ENCODE results near the gene TNFSF15. TPM values are rescaled to one million over a fixed set of nuclear protein-coding genes. Genes with fewer than 3 reads are reported as not detected.

The TNFSF15 gene
- total RNA-seq, 1 donor from 2014 or later = 3.8 TPM

DNA sequence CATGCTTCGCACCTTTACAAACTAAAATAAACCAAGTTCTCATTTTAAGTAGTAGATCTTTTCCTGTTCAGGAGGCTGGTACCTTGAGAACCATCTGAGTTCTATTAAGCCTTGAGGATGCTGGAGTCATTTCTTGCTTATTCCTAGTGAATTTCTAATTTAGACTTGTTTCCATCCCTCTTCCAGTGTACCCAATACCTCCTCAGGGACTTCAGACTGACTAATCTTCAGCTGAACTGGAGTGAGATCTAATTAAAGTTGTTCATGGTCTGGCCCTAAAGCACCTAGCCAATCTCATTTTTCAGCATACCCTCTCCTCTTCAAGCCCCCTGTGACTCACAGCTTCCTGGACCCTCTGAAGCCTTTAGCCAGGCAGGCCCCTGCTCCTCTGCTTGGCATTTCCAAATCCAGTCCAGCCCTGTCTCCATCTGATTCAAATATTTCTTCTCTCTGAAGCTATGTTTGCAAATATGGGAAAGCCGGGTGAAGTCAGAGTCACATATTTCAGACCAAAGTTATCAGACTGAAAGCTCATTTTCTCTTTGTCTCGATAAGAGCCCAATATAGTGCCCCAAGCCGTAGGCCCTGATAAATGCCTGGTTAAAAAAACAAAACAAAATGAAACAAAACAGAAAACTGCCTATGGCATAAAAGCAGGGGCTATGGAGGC is 19.4 kb upstream of the TNFSF15 start:
- intact Hi-C loops (cut with micrococcal nuclease) = no loop called here

GRCh38 chr9:114824110-114824509 is 18.3 kb upstream of the TNFSF15 start:
- intact Hi-C loops (cut with micrococcal nuclease) = no loop called here

- intact Hi-C loops (cut with micrococcal nuclease) = no loop called here
These were observed 17.6 kb upstream of the TNFSF15 start for GRCh38 chr9:114823441-114823840.

DNA sequence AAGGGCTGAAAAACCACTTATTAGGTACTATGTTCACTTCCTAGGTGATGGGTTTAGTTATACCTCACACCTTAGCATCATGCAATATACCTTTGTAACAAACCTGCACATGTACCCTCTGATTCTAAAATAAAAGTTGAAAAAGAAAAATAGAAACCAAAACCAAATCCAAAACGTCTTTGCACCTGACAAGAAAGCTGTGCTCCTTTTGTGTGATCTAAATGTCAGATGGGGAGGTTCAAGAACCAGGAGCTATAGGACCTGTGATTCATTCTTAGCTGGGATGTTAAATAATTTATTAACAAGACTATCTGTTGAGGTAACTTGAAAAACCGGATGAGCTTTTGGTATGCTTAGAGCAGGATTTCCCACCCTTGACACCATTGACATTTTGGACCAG is 16.9 kb upstream of the TNFSF15 start:
- intact Hi-C loops (cut with micrococcal nuclease) = no loop called here

- intact Hi-C loops (cut with micrococcal nuclease) = no loop called here
These were observed 15.1 kb upstream of the TNFSF15 start for GRCh38 chr9:114820776-114821501.

DNA sequence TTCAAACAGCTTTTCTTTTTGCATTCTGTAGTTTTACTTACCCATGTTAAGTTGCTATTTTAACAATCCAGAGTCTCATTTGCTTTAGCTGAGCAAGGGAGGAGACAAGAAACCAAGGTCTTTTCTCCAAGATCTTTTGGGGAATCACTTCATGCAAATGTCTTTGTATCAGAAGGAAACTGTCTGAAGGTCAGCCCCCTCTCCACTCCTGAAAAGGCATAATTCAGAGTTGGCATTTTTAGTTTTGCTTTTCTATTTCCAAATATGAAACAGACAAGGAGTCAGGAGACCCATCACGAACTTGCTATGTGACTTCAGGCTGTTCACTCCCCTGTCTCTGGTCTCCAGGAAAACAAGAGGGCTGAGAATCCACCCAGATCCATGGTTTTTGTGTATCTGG is 12.3 kb upstream of the TNFSF15 start:
- intact Hi-C loops (cut with micrococcal nuclease) = no loop called here

DNA sequence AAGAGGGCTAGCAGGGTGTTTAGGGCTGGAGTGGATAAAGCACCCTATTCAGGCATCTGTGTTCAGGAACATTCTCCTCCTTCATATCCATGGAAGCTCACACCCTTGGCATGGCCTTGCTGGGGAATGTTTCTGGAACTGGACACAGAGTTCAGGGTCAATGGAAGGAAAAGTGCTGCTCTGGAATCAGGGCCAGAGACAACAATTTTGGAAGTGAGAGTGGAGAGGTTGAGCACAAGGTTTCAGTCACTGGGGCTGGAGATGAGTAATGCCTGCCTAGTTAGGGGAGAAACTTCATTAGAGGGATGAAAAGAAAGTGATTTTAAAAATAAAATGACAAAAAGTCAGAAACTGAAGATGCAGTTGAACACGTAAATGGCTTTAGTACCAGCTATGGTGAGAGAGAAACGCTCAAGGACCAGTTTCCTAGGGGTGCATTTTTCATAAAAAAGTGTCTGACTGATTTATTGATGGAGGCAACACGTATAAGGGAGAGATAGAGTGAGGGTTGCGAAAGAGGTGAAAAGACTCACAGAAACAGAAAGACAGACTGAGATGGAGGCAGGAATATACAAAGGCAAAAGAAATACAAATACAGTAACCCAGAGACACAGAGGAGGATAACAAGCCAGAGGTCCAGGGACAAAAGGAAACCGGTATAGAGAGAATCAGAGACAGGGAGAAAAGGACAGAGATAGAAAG is 8.0 kb upstream of the TNFSF15 start:
- intact Hi-C loops (cut with micrococcal nuclease) = no loop called here

- intact Hi-C loops (cut with micrococcal nuclease) = no loop called here
These were observed 6.3 kb upstream of the TNFSF15 start for GRCh38 chr9:114811966-114812636.

- intact Hi-C loops (cut with micrococcal nuclease) = no loop called here
These were observed 5.5 kb upstream of the TNFSF15 start for GRCh38 chr9:114811301-114811700.

DNA sequence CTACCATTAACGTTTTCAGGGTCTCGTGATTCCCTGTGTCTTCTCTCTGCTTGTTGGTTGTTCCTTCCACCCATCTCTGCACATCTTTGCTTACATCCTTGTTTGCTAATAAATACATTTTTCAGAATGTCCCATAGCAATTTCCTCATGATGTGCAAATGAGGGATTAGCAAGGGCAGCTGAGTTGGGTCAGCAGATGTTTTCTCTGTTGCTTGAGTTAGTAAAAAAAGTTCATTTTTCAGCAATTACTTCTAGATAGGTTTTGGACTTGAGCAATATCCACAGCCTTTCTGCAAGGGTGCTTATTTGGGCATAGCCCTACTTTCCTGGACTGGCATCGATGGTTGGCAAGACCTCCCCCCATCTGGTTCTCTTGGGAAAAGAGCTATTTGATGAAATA is 4.8 kb upstream of the TNFSF15 start:
- intact Hi-C loops (cut with micrococcal nuclease) = no loop called here

GRCh38 chr9:114806526-114806900 is 674 bp upstream of the TNFSF15 start:
- intact Hi-C loops (cut with micrococcal nuclease) = loop anchor here (1.0 to 2.0 kb wide), 5 partner anchors 30 to 208 kb away; partner anchors contain the start of gene TEX48

DNA sequence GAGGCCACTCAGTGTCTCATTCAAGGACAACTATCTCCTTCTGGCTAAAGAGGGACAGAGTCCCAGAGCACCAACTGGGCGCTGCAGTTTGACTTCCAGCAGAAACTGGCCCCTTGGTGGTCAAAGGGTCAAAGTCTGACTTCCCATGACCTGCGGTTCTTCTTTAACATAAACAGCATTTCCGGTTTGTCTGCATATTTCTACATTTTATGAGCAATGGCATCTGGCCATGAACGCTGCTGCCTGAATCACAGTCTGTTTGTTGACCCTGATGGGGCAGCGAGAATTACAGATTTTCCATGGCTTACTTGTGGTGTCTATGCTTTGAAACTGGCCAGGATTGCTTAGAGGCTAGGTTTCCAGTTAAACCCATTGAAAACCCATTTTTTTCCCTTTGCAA is 1.3 kb downstream of the TNFSF15 start:
- intact Hi-C loops (cut with micrococcal nuclease) = no loop called here

GRCh38 chr9:114803479-114804265 is 2.2 kb downstream of the TNFSF15 start:
- intact Hi-C loops (cut with micrococcal nuclease) = no loop called here

- intact Hi-C loops (cut with micrococcal nuclease) = no loop called here
These were observed 5.9 kb downstream of the TNFSF15 start for GRCh38 chr9:114799925-114800324.

DNA sequence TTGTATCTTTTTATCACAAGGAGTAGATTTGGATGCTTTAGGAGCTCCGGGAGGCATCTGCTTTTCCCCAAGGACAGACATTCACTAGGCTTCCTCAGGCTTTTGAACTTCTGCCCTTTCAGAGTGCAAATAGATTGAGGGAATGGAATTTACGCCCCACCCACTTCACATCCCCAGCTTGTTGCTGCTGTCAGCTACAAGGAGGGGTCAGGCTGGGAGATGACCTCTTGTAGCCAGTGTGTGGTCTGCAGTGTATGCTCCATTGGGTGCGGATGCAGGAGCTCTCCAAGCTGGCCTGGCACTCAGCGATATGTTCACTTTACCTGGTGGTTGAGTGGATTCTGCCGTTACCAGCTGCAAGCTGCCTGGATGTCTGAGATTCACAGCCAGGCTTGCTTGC is 6.4 kb downstream of the TNFSF15 start:
- intact Hi-C loops (cut with micrococcal nuclease) = no loop called here

GRCh38 chr9:114798780-114799427 is 6.9 kb downstream of the TNFSF15 start:
- intact Hi-C loops (cut with micrococcal nuclease) = no loop called here

GRCh38 chr9:114798101-114798500 is 7.7 kb downstream of the TNFSF15 start:
- intact Hi-C loops (cut with micrococcal nuclease) = no loop called here

- intact Hi-C loops (cut with micrococcal nuclease) = loop anchor here (2.0 kb wide), 1 partner anchor 18 kb away; no protein-coding TSS in a partner anchor
These were observed 13.4 kb downstream of the TNFSF15 start for GRCh38 chr9:114792396-114792795.

DNA sequence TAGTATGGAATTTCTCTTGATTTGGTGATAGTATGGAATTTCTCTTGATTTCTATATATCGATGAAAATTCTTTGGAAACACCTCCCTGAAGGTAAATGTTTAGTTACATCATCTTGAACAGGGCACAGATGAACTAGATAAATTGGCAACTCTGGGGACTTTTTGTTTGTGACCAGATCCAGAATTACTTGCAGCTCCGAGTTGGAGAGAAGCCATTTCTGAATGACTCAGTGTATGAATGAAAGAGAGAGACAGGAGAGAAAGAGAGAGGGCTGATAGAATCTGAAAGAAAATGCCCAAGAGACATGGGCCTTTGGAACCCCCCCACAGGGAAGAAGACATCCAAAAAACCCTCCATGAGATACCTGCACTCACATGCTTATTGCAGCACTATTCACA is 14.1 kb downstream of the TNFSF15 start:
- intact Hi-C loops (cut with micrococcal nuclease) = loop anchor here (2.0 kb wide), 1 partner anchor 17 kb away; no protein-coding TSS in a partner anchor

DNA sequence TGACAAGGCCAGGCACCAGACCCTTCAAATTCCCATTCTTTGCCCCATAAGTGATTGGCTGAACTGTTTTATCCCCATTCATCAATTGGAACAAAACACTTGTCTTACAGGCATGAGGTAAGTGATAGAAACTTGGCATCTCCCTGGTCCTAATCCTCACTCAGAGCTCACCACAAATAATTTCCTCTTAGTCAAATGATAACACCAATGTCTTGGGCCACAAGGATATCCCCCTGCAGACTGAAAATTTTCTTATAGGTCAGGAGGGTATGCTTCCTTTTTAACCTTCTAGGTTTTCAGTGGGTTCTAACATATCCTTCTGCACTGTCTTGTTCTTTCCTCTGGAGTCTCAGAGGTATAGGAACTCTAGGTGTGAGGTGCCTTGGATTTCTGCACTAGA is 14.5 kb downstream of the TNFSF15 start:
- intact Hi-C loops (cut with micrococcal nuclease) = no loop called here

Data from T-helper 1 cell treated with Interleukin-12 subunit alpha and Interleukin-12 subunit beta and Interleukin-4 antibody, amounts not matched to agents 30 ng/mL and 1 ng/mL, for 36 hours (primary cell).